HFFc6 (cell line): ENCODE measurements around the gene SH3BP4. TPM values are rescaled to one million over a fixed set of nuclear protein-coding genes. Genes with fewer than 3 reads are reported as not detected.

Experiments
- DNase-seq: peaks from one replicate; pipeline ENCODE4 v3.0.0-alpha.2; 2018
- H3K27ac Mint-ChIP-seq: 2 replicates; pipeline ENCODE4 v1.8.0; 2020; ENCODE audit warnings: mild to moderate bottlenecking, mixed read lengths
- H3K27me3 Mint-ChIP-seq: 2 replicates; pipeline ENCODE4 v1.8.0; 2021; ENCODE audit warnings: mild to moderate bottlenecking, moderate library complexity, mixed read lengths; ENCODE audit not compliant: insufficient read depth
- H3K36me3 Mint-ChIP-seq: 2 replicates; pipeline ENCODE4 v1.8.0; 2021; ENCODE audit warnings: low read depth, mixed read lengths
- H3K4me1 Mint-ChIP-seq: 2 replicates; pipeline ENCODE4 v1.8.0; 2020; ENCODE audit warnings: low read depth, mixed read lengths
- H3K4me3 Mint-ChIP-seq: 2 replicates; pipeline ENCODE4 v1.8.0; 2020; ENCODE audit warnings: mild to moderate bottlenecking, moderate library complexity, mixed read lengths
- H3K9me3 Mint-ChIP-seq: 2 replicates; pipeline ENCODE4 v1.8.0; 2020; ENCODE audit warnings: mild to moderate bottlenecking, mixed read lengths
- CTCF ChIP-seq: fragments of 200-600 bp; sonication (generic); IDR thresholded peaks from 2 replicates; pipeline ENCODE4 v1.5.0; 2021; ENCODE audit warnings: antibody characterized with exemption, mild to moderate bottlenecking
- total RNA-seq, 6 experiments: library from RNA; stranded (reverse); fragmentation: NEBNext Ultra II Directional; extraction: Animal tissue kit (Norgen Biotek cat#: 25700); gene quantifications; 2 replicates in 1 of 6; 3 replicates in 5 of 6; pipeline ENCODE4 v1.2.3, GENCODE V29; 2021

Gene SH3BP4
- total RNA-seq, 6 experiments from 2014 or later, result 82.3 to 98.7 (median 87.8) TPM

GRCh38 chr2:234919711-234920110 is 32.1 kb upstream of the SH3BP4 start:
- no peak for TF ChIP-seq CTCF
- H3K27me3 Mint-ChIP-seq, result peaks cover 11% of the 10 kb centered on the region
- no peak overlapping the region for H3K4me3 Mint-ChIP-seq
- peak; percentile 26 for DNase-seq
- H3K27ac Mint-ChIP-seq, result no peak overlapping the region
- no peaks in the 10 kb centered on the region for H3K9me3 Mint-ChIP-seq
- peaks cover 16% of the 10 kb centered on the region for H3K4me1 Mint-ChIP-seq
- peaks cover under 1% of the 10 kb centered on the region; the same call in 1 of the 2 replicates for H3K36me3 Mint-ChIP-seq

- no peak for DNase-seq
- H3K27me3 Mint-ChIP-seq, result peaks cover 15% of the 10 kb centered on the region
- peaks cover 8% of the 10 kb centered on the region; the same call in 1 of the 2 replicates for H3K36me3 Mint-ChIP-seq
- H3K4me3 Mint-ChIP-seq, result no peak overlapping the region
- peaks cover 16% of the 10 kb centered on the region for H3K4me1 Mint-ChIP-seq
- no peak overlapping the region for H3K27ac Mint-ChIP-seq
- no peaks in the 10 kb centered on the region for H3K9me3 Mint-ChIP-seq
- TF ChIP-seq CTCF, result no peak
Observed at GRCh38 chr2:234920836-234921235, 31.0 kb upstream of the SH3BP4 start.

- Mint-ChIP-seq H3K27ac (no peak overlapping the region), H3K4me3 (no peak overlapping the region), H3K27me3 (peaks cover 14% of the 10 kb centered on the region), H3K36me3 (peaks cover 8% of the 10 kb centered on the region; the same call in 1 of the 2 replicates), H3K9me3 (no peaks in the 10 kb centered on the region), H3K4me1 (no peaks in the 10 kb centered on the region)
- no peak for TF ChIP-seq CTCF
- no peak for DNase-seq
Observed at GRCh38 chr2:234929002-234929401, 22.8 kb upstream of the SH3BP4 start.

- H3K27ac Mint-ChIP-seq, result no peak overlapping the region
- no peak for TF ChIP-seq CTCF
Observed at GRCh38 chr2:234930397-234930796, 21.4 kb upstream of the SH3BP4 start.

GRCh38 chr2:234931371-234931770 is 20.4 kb upstream of the SH3BP4 start:
- Mint-ChIP-seq H3K4me3 (no peak overlapping the region), H3K27ac (no peak overlapping the region; the same call in 1 of the 2 replicates), H3K9me3 (no peaks in the 10 kb centered on the region), H3K27me3 (peaks cover 16% of the 10 kb centered on the region), H3K36me3 (no peaks in the 10 kb centered on the region), H3K4me1 (no peaks in the 10 kb centered on the region)
- no peak for TF ChIP-seq CTCF
- no peak for DNase-seq

More at GRCh38 chr2:234930397-234930796, 21.4 kb upstream of the SH3BP4 start:
- Mint-ChIP-seq H3K4me3 (no peak overlapping the region), H3K4me1 (no peaks in the 10 kb centered on the region), H3K27me3 (peaks cover 10% of the 10 kb centered on the region), H3K9me3 (no peaks in the 10 kb centered on the region), H3K36me3 (peaks cover under 1% of the 10 kb centered on the region; the same call in 1 of the 2 replicates)
- no peak for DNase-seq
